AG04450 (cell line): Measurements from ENCODE around the gene FAF1. TPM values are rescaled to one million over a fixed set of nuclear protein-coding genes. Genes with fewer than 3 reads are reported as not detected.
A peak's percentile ranks its signal among the peaks of the same experiment; 100 is the strongest.
"Not testable (repeated sequence)": the region's sequence is repeated elsewhere in the genome, so short reads cannot be mapped to it uniquely, and the experiment has no call there.

Experiments used
- CTCF ChIA-PET: fragments of 300-600, 350-600 bp; formaldehyde crosslinking; extraction: SDS; loops from one replicate; lab custom pipeline; 2022; ENCODE audit warnings: antibody characterized with exemption, inconsistent platforms; lab: Charles Lee
- POLR2A ChIA-PET: fragments of 350-600 bp; formaldehyde crosslinking; extraction: SDS; loops from one replicate; lab custom pipeline; 2021; ENCODE audit warnings: antibody characterized with exemption, inconsistent platforms; lab: Yijun Ruan, JAX
- DNase-seq: peaks from one replicate; pipeline ENCODE4 v3.0.0-alpha.2; 2011; ENCODE audit warnings: low read depth, low spot score
- H3K27ac ChIP-seq: one replicate; pipeline ENCODE4 v1.5.1; 2012; ENCODE audit warnings: low read depth, low read length, control low read depth
- H3K27me3 ChIP-seq: one replicate; pipeline ENCODE4 v1.6.0; 2012; ENCODE audit warnings: low read length; ENCODE audit not compliant: control insufficient read depth, insufficient read depth
- H3K4me3 ChIP-seq: 2 replicates; pipeline ENCODE4 v1.5.1; 2011; ENCODE audit warnings: mild to moderate bottlenecking, low read depth, low read length, control low read depth
- H3K9me3 ChIP-seq: 2 replicates; pipeline ENCODE4 v1.5.1; 2012; ENCODE audit warnings: low read length; ENCODE audit not compliant: control insufficient read depth, insufficient read depth
- polyA minus RNA-seq: library from RNA; depleted of rRNA, polyadenylated mRNA; stranded (reverse); fragments of >200 nt; gene quantifications from 2 replicates; pipeline ENCODE4 v1.2.3, GENCODE V29; 2011; rRNA and poly(A)+ RNA removed
- polyA plus RNA-seq: library from polyadenylated mRNA; depleted of rRNA; stranded (reverse); fragments of >200 nt; gene quantifications from 2 replicates; pipeline ENCODE4 v1.2.3, GENCODE V29; 2011; rRNA removed
- TF ChIP-seq, protein P1 (sequence below): IDR thresholded peaks from 2 replicates; pipeline ENCODE4 v1.5.1; 2011; ENCODE audit warnings: low read depth, low read length, control low read depth, inconsistent platforms

FAF1 gene
- polyA plus RNA-seq (37.9 and 40.2 TPM in 2 replicates), polyA minus RNA-seq (40.1 and 53.9 TPM in 2 replicates)

DNA sequence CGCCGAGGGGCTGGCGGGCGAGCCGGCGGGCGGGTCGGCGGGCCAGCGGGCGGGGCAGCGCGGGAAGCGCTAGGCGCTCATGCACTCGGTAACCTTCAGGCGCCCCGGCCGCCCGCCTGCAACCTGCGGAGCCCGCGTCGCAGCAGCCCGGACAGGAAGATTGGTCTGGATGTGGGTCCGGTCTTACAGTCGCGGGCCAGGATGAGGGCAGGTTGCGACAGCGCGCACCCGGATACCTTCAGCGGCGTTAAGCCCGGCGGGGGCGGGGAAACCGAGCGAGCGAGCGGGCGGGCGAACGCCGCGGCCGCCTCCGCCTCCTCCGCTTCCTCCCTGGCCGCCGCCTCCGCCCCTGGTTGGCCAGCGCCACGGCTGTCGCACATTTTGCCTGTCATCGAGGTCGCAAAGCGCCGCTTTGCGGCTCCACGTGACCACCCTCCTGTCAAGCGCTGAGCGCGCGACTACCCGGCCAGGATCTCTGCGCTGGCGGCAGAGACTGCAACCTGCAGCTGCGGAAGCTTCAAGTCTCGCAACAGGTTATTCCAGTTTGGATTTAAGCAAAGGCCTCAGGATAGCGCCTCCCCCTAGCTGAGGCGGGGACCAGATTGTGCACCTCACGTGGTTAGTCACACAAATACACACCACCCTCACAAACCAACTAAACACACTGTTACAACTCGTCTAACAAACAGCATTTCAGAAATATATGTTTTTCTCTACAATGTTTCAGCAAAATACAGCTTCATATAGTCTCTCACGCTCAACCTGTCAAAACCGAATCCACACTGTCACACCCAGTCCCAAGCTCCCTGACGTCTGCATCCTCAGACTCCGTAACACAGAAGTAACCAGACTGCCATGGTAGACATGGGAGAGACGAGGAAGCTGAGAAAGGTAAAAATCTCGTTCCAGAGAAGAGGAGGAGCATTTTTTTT, at the start of gene FAF1:
Gene FAF1, minus strand, starts transcription at position 355 of the 932 bp plus-strand sequence. CDS start 456 bp downstream, outside the sequence.
- ChIA-PET POLR2A (interaction anchor here (1.3 to 2.2 kb wide), 2 partner anchors 9 to 18 kb away, joined by 6 to 7 read pairs; partner anchors contain the start of gene CDKN2C), CTCF (interaction anchor here (0.9 to 1.9 kb wide), 4 partner anchors 8 to 229 kb away, joined by 3 to 14 read pairs (median 6); no protein-coding TSS in a partner anchor)
- DNase-seq = peak; percentile 78
- TF ChIP-seq, protein P1, sequence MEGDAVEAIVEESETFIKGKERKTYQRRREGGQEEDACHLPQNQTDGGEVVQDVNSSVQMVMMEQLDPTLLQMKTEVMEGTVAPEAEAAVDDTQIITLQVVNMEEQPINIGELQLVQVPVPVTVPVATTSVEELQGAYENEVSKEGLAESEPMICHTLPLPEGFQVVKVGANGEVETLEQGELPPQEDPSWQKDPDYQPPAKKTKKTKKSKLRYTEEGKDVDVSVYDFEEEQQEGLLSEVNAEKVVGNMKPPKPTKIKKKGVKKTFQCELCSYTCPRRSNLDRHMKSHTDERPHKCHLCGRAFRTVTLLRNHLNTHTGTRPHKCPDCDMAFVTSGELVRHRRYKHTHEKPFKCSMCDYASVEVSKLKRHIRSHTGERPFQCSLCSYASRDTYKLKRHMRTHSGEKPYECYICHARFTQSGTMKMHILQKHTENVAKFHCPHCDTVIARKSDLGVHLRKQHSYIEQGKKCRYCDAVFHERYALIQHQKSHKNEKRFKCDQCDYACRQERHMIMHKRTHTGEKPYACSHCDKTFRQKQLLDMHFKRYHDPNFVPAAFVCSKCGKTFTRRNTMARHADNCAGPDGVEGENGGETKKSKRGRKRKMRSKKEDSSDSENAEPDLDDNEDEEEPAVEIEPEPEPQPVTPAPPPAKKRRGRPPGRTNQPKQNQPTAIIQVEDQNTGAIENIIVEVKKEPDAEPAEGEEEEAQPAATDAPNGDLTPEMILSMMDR = peak; percentile 25; the same call in 1 of the 2 replicates
- Histone ChIP-seq H3K9me3 (no peaks in the 10 kb centered on the region), H3K4me3 (peak within 1 kb of the TSS; percentile 72), H3K27ac (peak within 1 kb of the TSS; percentile 33), H3K27me3 (no peaks in the 10 kb centered on the region)

GRCh38 chr1:51009381-51009780, 49.3 kb upstream of the FAF1 start:
- Histone ChIP-seq H3K4me3 (no peak overlapping the region), H3K27ac (no peak overlapping the region), H3K9me3 (no peaks in the 10 kb centered on the region), H3K27me3 (no peaks in the 10 kb centered on the region)
- TF ChIP-seq, protein P1 = no peak
- ChIA-PET CTCF (no interaction called here), POLR2A (no interaction called here)
- no peak for DNase-seq

- H3K4me3 ChIP-seq, DNase-seq, H3K9me3 ChIP-seq, H3K27me3 ChIP-seq, CTCF ChIA-PET, POLR2A ChIA-PET, H3K27ac ChIP-seq: not testable (repeated sequence)
These were observed 45.5 kb upstream of the FAF1 start for GRCh38 chr1:51005549-51005948.

DNA sequence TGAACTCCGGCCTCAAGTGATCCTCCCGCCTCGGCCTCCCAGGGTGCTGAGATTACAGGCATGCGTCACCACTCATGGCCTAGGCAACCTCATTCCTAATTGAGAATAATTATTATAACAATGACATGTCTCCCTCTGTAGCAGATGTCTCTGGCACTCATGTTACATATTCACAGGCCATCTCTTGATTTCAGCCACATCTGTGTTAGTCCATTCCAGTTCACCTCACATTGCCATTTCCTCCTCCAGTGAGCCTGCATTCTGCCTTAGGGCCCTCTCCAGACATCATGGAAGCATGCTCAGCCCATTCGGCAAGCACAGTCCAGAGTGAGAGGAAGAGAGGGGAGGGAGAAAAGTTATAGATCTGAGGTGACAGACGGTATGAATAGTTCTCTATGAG, 42.4 kb upstream of the FAF1 start:
- TF ChIP-seq, protein P1 = no peak
- CTCF ChIA-PET = interaction anchor here (0.7 kb wide), 1 partner anchor 227 kb away, joined by 3 read pairs; no protein-coding TSS in a partner anchor
- no peak for DNase-seq
- Histone ChIP-seq H3K9me3 (no peaks in the 10 kb centered on the region), H3K27ac (no peak overlapping the region), H3K4me3 (no peak overlapping the region), H3K27me3 (no peaks in the 10 kb centered on the region)
- POLR2A ChIA-PET = no interaction called here

GRCh38 chr1:51000651-51001050, 40.6 kb upstream of the FAF1 start:
- ChIA-PET CTCF (no interaction called here), POLR2A (no interaction called here)
- Histone ChIP-seq H3K9me3 (no peaks in the 10 kb centered on the region), H3K27ac (no peak overlapping the region), H3K27me3 (no peaks in the 10 kb centered on the region), H3K4me3 (no peak overlapping the region)
- no peak for DNase-seq
- TF ChIP-seq, protein P1 = no peak
